GM19395 (cell line): ENCODE data around the gene NR2E1.

ENCODE experiments used
- ATAC-seq: cut with Tn5 transposase; IDR thresholded peaks from one replicate; pipeline ENCODE4 v1.9.1; 2021; ENCODE audit warnings: mild to moderate bottlenecking, moderate library complexity; ENCODE audit not compliant: unreplicated experiment

NR2E1 gene

DNA sequence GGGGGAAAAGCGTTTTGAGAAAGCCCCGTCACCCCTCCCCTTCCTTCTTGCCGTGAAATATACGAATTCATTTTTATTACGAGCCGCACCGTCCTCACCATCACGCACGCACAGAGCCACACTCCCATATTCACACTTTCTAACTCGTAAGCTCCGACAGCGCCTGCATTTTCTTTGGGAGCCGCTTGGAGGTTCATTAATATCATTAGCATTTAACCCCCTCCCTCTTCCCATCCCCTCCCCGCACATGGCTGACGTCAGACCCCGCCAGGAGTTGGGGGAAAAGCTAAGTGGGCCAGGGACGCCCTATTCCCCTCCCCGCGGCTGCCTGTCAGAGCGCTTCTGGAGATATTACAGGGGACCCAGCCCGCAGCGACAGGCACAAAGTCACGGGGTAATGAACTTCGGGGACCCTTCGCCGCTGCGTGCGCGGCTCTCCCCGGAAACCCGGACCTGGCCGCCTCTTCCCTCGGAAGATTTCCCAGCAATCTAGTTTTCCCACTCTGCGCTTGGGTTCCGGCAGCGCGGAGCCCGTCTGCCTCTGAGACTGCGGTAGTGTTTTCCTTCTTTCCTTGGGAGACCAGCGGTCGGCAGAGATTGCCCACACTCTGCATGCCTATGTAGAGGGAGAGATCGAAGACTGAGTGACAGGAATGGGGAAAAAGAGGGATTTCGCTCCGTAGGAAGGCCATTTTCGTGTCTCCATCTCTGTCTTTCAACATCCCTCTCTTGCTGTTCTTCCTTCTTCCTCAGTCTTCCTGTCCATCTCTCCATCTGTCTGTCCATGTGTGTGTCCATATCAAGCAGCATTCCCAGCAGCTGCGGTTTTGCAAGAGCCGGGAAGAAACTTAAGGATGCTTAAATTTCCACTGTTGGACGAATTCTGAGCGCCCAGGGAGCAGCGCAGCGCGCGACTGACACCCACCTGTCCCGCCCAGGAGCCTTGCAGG is at the start of gene NR2E1:
Gene NR2E1, plus strand, starts transcription at position 309 of the 950 bp plus-strand sequence. CDS start 744 bp downstream, outside the sequence.
- ATAC-seq, result no peak

- no peak for ATAC-seq
These were observed 49.0 kb upstream of the NR2E1 start for GRCh38 chr6:108116546-108117426.

- no peak for ATAC-seq
These were observed 48.1 kb upstream of the NR2E1 start for GRCh38 chr6:108117427-108118358.

DNA sequence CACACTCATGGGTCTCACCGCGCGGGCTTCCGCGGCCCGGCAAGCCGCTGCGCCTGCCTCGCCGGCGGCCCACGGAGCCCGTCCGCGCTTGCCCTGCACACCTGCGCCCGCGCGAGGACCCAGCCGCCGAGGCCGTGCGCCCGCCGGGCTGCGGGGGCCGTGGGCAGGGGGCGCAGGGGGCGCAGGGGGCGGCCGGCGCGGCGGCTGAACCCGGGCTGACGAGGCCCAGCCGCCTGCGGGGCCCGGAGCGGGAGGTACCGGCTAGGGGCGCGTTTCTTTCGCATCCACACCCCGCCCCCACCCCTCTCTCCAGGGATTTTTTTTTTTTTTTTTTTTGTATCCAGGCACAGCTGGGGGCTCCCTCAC is 47.5 kb upstream of the NR2E1 start:
- ATAC-seq, result no peak

DNA sequence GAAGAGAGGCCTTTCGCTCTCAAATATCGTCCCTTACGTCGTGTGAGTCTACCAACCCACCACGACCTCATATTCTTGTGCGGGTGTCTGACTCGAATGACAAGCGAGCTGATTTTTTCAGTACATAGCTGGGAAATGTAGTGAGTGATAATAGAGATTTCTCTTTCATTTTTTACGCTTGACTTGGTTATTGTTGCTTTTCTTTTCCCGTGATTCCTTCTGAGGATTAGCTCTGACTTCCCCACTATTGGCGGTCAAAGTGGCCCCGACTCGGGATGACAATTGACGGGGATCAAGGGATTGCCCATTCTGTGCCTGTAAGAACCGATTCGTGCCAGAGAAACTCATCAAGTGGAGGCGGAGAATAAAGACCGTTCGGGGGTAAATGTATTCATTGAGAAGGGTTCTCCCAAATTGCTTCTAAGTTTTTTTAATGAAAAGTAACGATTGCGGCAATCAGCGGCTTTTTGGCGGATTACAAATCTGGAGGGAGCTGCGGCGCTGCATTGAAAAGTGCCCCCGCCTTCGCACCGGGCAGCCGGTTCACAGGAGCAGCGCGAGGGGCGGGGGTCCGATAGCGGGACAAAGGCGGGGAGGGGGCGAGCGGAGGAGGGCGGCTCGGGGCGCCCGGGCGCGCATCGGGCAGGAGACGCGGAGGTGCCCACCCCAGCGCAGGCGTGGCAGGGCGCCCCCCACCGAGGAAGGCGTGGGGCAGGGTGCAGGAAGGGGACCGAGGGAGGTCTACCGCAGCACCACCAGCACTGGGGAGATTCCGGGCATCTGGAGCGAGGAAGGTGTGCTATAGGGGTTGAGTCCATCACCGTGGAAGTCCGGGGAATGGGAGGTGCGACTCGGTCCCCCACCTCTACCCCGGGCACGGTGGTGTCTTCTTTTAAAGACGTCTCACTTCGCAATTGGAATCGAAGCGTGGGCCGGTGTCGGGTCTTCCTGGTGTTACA is 46.7 kb upstream of the NR2E1 start:
- ATAC-seq, result no peak

DNA sequence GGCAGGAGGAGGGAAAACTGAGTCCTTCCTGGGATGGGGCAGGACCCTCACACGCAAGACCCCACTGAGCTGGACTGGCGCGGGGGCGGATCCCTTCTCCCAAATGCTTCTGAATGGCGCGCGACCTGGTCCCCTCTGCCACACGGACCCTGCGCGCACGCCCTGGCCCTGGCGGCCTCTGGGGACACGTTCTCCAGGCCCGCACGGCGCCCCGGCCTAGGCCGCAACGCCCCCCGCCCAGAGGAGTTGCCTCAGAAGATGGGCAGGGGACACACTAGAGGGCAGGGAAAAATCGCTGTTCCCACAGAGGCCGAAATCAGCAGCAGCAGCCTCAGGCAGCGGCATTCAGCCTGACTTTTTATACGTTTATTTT is 46.1 kb upstream of the NR2E1 start:
- no peak for ATAC-seq

DNA sequence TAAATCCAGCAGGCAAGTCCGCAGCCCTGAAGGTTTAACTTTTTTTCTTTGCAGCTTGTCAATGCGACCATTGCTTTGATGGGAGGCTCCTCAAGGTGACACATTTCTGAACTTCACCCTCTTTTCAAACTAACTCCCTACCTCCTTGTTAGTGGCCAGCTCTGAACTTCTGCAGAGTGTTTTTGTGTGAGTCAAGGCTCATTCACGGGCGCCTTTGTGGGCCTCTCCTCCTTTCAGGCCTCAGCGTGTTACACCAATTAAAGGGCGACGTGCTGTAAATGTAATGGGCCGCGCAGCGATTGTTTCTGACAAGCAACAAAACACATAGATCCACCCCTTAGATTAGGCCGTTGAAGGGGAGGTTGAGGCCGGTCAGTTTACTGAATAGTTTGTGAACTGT is 45.5 kb upstream of the NR2E1 start:
- no peak for ATAC-seq

GRCh38 chr6:108121612-108122011 is 44.2 kb upstream of the NR2E1 start:
- no peak for ATAC-seq

GRCh38 chr6:108123481-108123929 is 42.3 kb upstream of the NR2E1 start:
- ATAC-seq, result no peak

DNA sequence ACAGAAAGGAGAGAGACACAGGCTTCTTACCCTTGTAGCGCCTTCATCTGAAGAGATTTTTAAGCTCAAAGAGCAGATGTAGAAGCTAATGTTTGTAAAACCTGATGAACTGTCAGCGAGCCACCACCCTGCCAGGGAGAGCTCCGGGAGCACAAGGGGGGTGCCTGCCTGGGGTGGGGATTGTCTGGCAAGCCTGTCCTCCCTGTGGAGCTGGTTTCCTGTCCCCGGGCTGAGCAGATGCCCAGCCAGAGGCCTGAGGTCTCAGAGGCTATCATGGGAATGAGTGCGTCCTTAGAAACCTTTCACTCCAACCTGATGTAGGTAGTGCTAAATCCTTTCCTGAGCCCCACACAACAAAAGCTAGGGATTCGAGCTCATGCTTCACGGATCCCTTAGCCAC is 41.9 kb upstream of the NR2E1 start:
- no peak for ATAC-seq

DNA sequence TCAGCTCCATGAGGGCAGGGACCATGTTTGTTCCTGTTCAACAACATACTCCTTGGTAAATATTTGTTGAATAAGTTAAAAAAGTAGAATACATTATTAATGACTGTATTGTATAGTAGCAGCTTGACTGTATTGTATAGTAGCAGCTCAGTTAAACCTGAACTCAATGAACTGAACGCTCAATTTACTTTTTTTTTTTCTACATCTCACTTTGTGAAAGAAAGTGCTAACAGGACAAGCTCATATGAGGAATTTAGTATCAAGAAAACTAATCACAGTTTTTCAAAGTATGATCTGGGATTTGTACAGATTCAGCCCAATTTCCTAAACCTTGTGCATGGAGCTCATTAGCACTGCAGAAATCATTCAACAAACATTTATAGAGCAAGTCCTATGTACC is 38.8 kb upstream of the NR2E1 start:
- ATAC-seq, result no peak

DNA sequence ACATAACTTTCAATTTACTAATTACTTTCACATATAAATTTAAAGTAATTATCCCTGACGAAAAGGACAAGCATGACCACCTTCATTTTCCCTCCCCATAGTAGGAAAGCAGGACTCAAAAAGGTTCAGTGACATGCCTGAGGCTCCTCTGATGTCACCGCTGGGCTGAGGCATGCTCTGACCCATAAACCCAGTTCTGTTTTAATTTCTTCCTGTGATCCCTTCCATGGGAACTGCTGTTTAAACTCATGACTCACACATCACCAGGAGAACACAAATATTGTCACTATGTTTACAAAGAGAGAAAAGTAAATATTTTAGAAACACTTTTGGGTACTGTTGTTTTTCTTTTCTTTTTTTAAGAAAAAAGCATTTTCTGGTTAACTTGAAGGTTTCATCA is 38.0 kb upstream of the NR2E1 start:
- no peak for ATAC-seq

DNA sequence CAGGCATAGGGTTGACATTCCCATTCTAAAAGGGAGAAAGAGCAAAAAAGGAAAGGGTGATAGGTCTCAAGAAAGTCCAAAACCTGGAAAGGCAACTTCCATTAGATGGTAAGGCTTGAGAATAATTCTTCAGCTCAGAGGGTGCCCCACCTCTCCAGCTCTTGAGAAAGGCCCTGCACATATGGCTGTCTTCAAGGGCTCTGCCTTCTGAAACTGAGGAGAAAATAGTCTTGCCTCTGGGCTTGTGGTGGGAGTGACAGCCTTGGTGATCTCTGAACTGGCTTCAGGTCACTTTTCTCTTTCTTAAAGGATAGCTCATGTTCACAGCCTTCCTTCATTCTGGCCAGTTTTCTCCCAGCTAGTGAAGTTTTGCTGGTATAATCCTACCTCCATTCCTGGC is 35.6 kb upstream of the NR2E1 start:
- no peak for ATAC-seq

GRCh38 chr6:108132863-108133262 is 33.0 kb upstream of the NR2E1 start:
- no peak for ATAC-seq

DNA sequence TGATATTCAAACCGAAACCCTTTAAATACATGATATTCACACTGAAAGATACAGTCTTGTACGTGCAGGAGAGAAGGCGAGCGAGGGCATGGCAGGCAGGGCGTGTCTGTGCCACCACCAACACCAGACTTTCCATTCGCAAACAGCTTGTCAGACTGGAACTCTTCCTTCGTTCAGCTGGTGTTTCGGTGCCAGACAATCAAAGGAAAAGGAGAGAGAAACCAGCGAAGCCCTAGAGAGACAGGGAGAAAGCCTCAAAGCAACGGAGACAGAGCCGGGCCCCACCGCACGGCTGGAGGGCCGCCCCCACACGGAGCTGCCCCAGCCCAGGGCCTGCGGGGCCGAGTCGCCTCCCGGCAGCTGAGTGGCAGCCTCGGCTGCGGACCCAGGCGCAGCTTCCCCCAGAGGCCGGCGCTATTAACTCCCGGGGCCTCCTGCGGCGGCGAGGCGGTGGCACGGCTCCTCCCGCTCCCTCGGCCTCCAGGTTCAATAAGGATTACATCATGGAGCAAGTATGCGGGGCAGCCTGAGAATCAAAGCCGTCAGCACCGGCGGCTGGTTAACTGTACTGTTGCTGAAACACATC is 32.1 kb upstream of the NR2E1 start:
- no peak for ATAC-seq

- no peak for ATAC-seq
These were observed 31.4 kb upstream of the NR2E1 start for GRCh38 chr6:108134213-108134970.

GRCh38 chr6:108142240-108142639 is 23.6 kb upstream of the NR2E1 start:
- no peak for ATAC-seq

GRCh38 chr6:108145639-108146038 is 20.2 kb upstream of the NR2E1 start:
- ATAC-seq, result no peak
